Measurements from ENCODE around the gene CFAP126.

CFAP126 gene

DNA sequence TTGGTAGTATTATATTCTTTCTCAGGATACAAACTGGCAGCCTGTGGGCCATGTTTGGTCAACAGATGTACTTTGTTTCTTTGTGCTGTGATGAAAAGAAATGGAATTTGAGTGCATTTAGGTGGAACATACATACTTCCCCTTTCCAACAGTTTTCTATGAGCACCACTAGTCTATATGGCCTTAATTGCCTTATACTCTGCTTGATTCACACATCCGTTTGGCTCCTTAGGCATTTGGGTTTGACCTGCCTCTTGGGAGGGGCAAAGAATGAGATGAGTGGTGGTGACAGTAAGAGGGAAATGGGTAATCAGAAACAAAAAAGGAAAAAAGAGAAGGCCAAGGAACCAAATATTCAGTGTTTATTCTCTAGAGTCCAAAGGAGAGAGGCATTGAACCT, 17.0 kb downstream of the CFAP126 start:
- no peak for DNase-seq
- peaks cover 33% of the 10 kb centered on the region for H3K36me3 ChIP-seq
- no peak overlapping the region for H3K4me3 ChIP-seq (ENCODE audit: low read depth, low read length)
- no peaks in the 10 kb centered on the region for H3K27me3 ChIP-seq (ENCODE audit: insufficient read depth, low read depth, severe bottlenecking)
- no peak overlapping the region for H3K27ac ChIP-seq
- TF ChIP-seq, protein P1, sequence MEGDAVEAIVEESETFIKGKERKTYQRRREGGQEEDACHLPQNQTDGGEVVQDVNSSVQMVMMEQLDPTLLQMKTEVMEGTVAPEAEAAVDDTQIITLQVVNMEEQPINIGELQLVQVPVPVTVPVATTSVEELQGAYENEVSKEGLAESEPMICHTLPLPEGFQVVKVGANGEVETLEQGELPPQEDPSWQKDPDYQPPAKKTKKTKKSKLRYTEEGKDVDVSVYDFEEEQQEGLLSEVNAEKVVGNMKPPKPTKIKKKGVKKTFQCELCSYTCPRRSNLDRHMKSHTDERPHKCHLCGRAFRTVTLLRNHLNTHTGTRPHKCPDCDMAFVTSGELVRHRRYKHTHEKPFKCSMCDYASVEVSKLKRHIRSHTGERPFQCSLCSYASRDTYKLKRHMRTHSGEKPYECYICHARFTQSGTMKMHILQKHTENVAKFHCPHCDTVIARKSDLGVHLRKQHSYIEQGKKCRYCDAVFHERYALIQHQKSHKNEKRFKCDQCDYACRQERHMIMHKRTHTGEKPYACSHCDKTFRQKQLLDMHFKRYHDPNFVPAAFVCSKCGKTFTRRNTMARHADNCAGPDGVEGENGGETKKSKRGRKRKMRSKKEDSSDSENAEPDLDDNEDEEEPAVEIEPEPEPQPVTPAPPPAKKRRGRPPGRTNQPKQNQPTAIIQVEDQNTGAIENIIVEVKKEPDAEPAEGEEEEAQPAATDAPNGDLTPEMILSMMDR (IDR thresholded peaks at IDR 0.05; ENCODE audit: low read depth, low read length) = no peak
- no peaks in the 10 kb centered on the region for H3K9me3 ChIP-seq (ENCODE audit: severe bottlenecking)

DNA sequence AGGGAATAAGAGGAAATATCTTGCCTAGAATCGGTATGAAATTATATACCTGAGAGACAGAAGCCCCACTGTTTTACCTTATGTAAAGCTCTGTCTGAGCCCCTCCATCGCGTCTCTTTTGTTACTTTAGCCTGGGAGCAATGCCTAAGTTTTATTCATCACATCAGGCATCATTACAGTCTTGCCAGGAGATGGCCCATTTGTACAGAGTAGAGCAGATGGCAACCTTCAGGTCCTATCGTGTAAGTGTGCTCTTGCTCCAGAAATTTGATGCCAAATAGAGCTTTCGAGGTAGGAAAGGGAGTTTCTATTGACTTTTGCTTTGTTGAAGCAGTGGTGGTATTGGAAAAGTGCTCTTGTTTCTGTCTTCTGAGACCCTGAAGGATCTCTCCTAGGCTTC, 24.9 kb downstream of the CFAP126 start:
- Histone ChIP-seq H3K27me3 (ENCODE audit: insufficient read depth, low read depth, severe bottlenecking) (no peaks in the 10 kb centered on the region), H3K36me3 (peaks cover 72% of the 10 kb centered on the region), H3K27ac (no peak overlapping the region), H3K4me3 (ENCODE audit: low read depth, low read length) (no peak overlapping the region), H3K9me3 (ENCODE audit: severe bottlenecking) (no peaks in the 10 kb centered on the region)
- no peak for DNase-seq
- TF ChIP-seq, protein P1 (IDR thresholded peaks at IDR 0.05; ENCODE audit: low read depth, low read length) = no peak

DNA sequence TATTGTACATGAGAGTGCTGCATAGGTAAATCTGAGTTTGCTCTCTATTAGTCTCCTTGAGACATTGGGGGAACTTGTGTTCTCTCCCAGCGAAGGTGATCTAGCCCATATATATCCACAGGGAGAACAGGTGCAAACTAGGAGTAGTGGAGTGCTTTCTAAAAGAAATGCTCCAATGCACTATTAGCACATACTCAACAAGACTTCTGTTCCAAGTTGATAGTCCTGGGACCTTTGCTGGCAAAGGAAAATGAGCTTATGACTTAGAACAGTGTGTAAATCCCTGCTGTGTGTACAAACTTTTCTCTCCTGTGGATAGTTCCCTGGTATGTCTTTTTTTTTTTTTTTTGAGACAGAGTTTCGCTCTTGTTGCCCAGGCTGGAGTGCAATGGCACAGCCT, 25.5 kb downstream of the CFAP126 start:
- DNase-seq = no peak
- Histone ChIP-seq H3K27me3 (ENCODE audit: insufficient read depth, low read depth, severe bottlenecking) (no peaks in the 10 kb centered on the region), H3K4me3 (ENCODE audit: low read depth, low read length) (no peak overlapping the region), H3K36me3 (peaks cover 71% of the 10 kb centered on the region), H3K9me3 (ENCODE audit: severe bottlenecking) (no peaks in the 10 kb centered on the region), H3K27ac (no peak overlapping the region)
- TF ChIP-seq, protein P1 (IDR thresholded peaks at IDR 0.05; ENCODE audit: low read depth, low read length) = no peak

DNA sequence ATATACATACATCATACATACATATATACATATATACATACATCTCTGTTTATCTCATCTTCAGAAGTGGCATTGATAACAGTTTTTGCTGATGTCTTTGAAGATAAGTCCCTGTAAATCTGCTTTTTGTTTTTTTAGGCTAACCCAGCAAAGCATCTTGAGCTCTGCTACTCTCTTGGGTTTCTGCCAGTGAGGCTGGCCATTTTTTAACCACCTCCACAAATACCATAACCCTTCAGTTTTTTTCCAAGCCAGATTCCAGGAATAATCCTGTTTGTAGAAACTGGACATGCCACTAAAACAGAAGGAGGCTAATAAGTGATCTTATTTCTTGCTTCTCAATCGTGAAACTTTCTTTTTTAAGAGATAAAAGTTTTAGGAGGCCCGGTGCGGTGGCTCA, 31.9 kb downstream of the CFAP126 start:
- Histone ChIP-seq H3K4me3 (ENCODE audit: low read depth, low read length) (no peak overlapping the region), H3K36me3 (peaks cover 64% of the 10 kb centered on the region), H3K27ac (no peak overlapping the region), H3K9me3 (ENCODE audit: severe bottlenecking) (no peaks in the 10 kb centered on the region), H3K27me3 (ENCODE audit: insufficient read depth, low read depth, severe bottlenecking) (no peaks in the 10 kb centered on the region)
- no peak for DNase-seq
- TF ChIP-seq, protein P1 (IDR thresholded peaks at IDR 0.05; ENCODE audit: low read depth, low read length) = no peak

DNA sequence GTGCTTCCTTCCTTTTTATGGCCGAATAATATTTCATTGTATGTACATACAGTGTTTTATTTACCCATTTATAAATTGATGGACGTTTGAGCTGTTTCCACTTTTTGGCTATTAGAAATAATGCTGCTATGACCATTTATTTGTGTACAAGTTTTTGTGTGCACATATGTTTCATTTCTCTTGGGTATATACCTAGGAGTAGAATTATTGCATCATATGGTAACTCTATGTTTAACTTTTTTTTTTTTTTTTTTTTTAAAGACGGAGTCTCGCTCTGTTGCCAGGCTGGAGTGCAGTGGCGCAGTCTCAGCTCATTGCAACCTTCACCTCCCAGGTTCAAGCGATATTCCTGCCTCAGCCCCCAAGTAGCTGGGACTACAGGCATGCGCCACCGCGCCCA, 34.5 kb downstream of the CFAP126 start:
- TF ChIP-seq, protein P1 (IDR thresholded peaks at IDR 0.05; ENCODE audit: low read depth, low read length) = no peak
- no peak overlapping the region for H3K27ac ChIP-seq
- H3K27me3 ChIP-seq (ENCODE audit: insufficient read depth, low read depth, severe bottlenecking) = no peaks in the 10 kb centered on the region
- H3K9me3 ChIP-seq (ENCODE audit: severe bottlenecking) = no peaks in the 10 kb centered on the region
- no peak overlapping the region for H3K4me3 ChIP-seq (ENCODE audit: low read depth, low read length)
- H3K36me3 ChIP-seq = peaks cover 76% of the 10 kb centered on the region
- no peak for DNase-seq

DNA sequence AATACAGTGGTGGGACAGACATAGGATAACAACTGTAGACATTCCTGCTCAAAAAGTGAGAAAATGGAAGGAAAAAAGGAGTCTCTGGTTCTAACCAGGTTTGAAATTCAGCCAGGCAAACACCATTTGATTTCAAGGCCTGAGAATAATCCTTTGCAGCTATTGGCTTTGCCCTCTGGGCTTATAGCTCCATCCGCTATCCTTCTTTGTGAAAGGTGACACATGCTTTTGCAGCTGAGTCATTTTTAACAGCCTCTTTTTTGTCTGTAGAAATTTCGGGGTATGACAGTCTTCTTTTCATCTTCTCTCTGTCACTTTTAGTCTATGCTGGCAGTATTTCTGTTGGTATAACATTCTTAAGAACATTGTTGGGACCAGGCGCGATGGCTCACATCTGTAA, 37.3 kb downstream of the CFAP126 start:
- Histone ChIP-seq H3K36me3 (peaks cover 89% of the 10 kb centered on the region), H3K4me3 (ENCODE audit: low read depth, low read length) (no peak overlapping the region), H3K9me3 (ENCODE audit: severe bottlenecking) (no peaks in the 10 kb centered on the region), H3K27ac (no peak overlapping the region), H3K27me3 (ENCODE audit: insufficient read depth, low read depth, severe bottlenecking) (no peaks in the 10 kb centered on the region)
- TF ChIP-seq, protein P1 (IDR thresholded peaks at IDR 0.05; ENCODE audit: low read depth, low read length) = no peak
- no peak for DNase-seq

All from WERI-Rb-1 (cell line).